GM19438 (cell line): ENCODE results near the gene OR52B2.
"Not testable (repeated sequence)": the region's sequence is repeated elsewhere in the genome, so short reads cannot be mapped to it uniquely, and the experiment has no call there.

ENCODE experiments used
- ATAC-seq: cut with Tn5 transposase; IDR thresholded peaks from one replicate; pipeline ENCODE4 v1.9.1; 2021; ENCODE audit warnings: low read depth; ENCODE audit not compliant: unreplicated experiment

The OR52B2 gene

GRCh38 chr11:6156628-6157359, 13.3 kb downstream of the OR52B2 start:
- no peak for ATAC-seq

- no peak for ATAC-seq
Measured at GRCh38 chr11:6152126-6152525, 18.0 kb downstream of the OR52B2 start.

GRCh38 chr11:6151117-6151516, 19.0 kb downstream of the OR52B2 start:
- no peak for ATAC-seq

DNA sequence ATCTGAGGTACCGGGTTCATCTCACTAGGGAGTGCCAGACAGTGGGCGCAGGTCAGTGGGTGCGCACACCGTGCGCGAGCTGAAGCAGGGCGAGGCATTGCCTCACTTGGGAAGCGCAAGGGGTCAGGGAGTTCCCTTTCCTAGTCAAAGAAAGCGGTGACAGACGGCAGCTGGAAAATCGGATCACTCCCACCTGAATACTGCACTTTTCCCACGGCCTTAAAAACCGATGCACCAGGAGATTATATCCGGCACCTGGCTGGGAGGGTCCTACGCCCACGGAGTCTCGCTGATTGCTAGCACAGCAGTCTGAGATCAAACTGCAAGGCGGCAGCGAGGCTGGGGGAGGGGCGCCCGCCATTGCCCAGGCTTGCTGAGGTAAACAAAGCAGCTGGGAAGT, 26.4 kb downstream of the OR52B2 start:
- not testable (repeated sequence) for ATAC-seq

- no peak for ATAC-seq
Measured at GRCh38 chr11:6142936-6143335, 27.2 kb downstream of the OR52B2 start.

DNA sequence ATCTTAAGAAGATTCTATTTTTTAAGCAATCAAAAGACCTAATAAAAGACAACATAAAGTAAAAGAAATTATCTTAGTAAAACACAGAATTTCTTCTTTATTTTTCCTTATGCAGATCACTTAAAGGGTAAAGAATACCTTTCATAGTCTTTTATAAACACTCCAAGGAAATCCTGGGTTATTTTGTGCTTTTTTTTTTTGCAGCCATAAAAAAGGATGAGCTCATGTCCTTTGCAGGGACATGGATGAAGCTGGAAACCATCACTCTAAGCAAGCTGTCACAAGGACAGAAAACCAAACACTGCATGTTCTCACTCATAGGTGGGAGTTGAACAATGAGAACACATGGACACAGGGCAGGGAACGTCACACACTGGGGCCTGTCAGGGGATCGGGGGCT, 34.2 kb downstream of the OR52B2 start:
- ATAC-seq: not testable (repeated sequence)

- ATAC-seq: no peak
Measured at GRCh38 chr11:6132431-6132830, 37.7 kb downstream of the OR52B2 start.

DNA sequence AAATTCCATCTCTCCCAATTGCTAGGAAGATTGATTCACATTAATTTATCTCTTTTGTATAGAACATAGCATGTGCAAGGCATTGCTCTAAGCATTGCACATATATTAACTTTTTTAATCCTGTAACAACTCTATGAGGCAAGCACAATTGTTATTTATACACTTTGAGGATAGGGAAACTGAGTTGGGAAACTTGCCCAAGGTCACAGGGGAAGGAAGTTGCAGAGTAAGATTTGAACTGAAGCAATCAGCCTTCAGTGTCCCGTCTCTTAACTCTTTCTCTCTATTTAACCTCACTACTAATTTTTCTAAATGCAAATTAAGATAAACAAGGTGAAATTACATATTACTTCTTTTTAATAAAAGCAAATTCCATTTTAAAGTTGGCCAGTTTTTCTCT, 40.5 kb downstream of the OR52B2 start:
- no peak for ATAC-seq

- ATAC-seq: no peak
Measured at GRCh38 chr11:6129011-6129410, 41.1 kb downstream of the OR52B2 start.

- no peak for ATAC-seq
Measured at GRCh38 chr11:6127881-6128280, 42.2 kb downstream of the OR52B2 start.

- no peak for ATAC-seq
Measured at GRCh38 chr11:6124245-6124644, 45.9 kb downstream of the OR52B2 start.
